Measurements from ENCODE around the gene GPX4.

GPX4 gene

GRCh38 chr19:1065606-1066109, 38.1 kb upstream of the GPX4 start:
- H3K27ac Mint-ChIP-seq, result peak overlapping the region; percentile 50

GRCh38 chr19:1066251-1066747, 37.5 kb upstream of the GPX4 start:
- H3K4me3 Mint-ChIP-seq, result peak overlapping the region; percentile 92
- no peak for ATAC-seq
- peak overlapping the region; percentile 92 for H3K27ac Mint-ChIP-seq
- no peaks in the 10 kb centered on the region for H3K9me3 Mint-ChIP-seq
- H3K36me3 Mint-ChIP-seq, result peaks cover 43% of the 10 kb centered on the region
- peaks cover 50% of the 10 kb centered on the region for H3K4me1 Mint-ChIP-seq
- no peak for DNase-seq (ENCODE audit: low spot score in 2 of 2)

More at GRCh38 chr19:1065606-1066109, 38.1 kb upstream of the GPX4 start:
- Mint-ChIP-seq H3K4me1 (peaks cover 50% of the 10 kb centered on the region), H3K4me3 (peak overlapping the region; percentile 92), H3K9me3 (no peaks in the 10 kb centered on the region), H3K36me3 (peaks cover 40% of the 10 kb centered on the region)
- DNase-seq (ENCODE audit: low spot score in 2 of 2) (no peak), ATAC-seq (no peak)

GRCh38 chr19:1066748-1067340, 37.0 kb upstream of the GPX4 start, which contains the start of gene ARHGAP45:
Gene ARHGAP45 (plus strand): TSS chr19:1067167. CDS start chr19:1067406, 239 bp downstream.
- peak within 1 kb of the TSS; percentile 92 for H3K27ac Mint-ChIP-seq
- peaks cover 48% of the 10 kb centered on the region for H3K36me3 Mint-ChIP-seq
- peak within 1 kb of the TSS; percentile 92 for H3K4me3 Mint-ChIP-seq
- DNase-seq (ENCODE audit: low spot score in 2 of 2) (peak; percentile 77 to 88), ATAC-seq (peak; percentile 71)
- H3K9me3 Mint-ChIP-seq, result no peaks in the 10 kb centered on the region
- H3K4me1 Mint-ChIP-seq, result peaks cover 53% of the 10 kb centered on the region

DNA sequence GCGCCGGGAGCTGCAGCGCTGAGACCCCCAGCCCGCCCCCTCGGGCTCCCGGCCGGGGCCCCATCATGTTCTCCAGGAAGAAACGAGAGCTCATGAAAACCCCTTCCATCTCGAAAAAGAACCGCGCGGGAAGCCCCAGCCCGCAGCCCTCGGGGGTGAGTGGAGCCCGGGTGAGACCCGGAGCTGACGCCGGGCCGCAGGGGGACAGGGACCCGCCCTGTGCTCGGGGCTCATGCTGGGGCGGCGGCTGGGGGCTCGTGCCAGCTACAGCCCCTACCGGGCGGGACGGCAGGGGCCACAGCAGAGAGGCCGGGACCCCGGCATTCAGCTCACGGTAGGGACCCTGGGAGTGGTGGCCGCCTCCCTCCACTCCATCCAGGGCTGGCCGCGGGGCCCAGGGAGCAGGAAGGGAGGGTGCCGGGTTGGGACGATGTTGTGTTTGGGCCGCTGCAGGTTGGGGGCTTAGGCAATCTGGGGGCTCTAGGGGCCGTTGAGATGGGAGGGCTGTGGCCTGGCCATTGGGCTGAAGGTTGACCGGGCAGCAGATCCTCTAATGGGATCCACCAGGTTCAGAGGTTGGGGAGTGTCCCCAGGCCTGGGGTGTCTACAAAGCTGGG, 36.3 kb upstream of the GPX4 start:
- H3K27ac Mint-ChIP-seq, result peak overlapping the region; percentile 92
- H3K9me3 Mint-ChIP-seq, result no peaks in the 10 kb centered on the region

DNA sequence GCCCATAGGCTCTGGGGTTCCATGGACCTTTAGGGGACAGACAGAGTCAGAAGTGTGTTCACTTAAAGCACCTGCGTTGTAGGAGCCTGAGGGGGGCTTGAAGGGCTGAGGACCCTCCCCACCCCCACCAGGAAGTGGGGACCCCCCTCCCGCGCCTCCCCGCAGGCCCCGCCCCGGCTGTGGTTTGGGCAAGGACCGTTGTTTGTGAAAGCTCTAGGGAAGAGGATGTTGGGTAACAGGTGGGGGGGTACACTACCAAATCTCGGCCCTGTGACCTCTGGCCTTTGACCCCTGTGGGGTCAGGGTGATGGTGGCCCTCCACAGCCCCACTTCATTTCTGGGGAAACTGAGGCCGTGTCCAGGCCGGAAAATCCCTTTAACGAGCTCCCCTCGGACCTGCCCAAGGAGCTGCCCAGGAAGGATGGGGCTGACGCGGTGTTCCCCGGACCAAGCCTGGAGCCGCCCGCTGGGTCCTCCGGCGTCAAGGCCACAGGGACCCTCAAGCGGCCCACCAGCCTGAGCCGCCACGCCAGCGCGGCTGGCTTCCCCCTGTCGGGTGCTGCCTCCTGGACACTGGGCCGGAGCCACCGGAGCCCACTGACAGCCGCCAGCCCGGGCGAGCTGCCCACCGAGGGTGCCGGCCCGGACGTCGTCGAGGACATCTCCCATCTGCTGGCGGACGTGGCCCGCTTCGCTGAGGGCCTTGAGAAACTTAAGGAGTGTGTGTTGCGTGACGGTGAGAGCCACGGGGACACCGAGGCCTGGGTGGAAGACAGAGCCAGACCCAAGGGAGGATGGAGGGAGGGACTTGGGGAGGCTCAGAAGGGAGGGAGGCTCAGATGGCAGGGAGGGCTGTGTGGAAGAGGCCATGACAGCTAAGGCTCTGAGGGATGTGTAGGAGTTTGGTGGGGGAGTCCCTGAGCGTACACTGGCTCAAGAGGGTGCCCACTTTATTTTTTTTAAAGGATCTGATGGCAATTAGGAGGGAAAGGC, 35.5 kb upstream of the GPX4 start:
- DNase-seq (ENCODE audit: low spot score in 2 of 2) (no peak), ATAC-seq (no peak)
- Mint-ChIP-seq H3K9me3 (no peaks in the 10 kb centered on the region), H3K4me3 (peak overlapping the region; percentile 92), H3K27ac (peak overlapping the region; percentile 92), H3K4me1 (peaks cover 60% of the 10 kb centered on the region), H3K36me3 (peaks cover 55% of the 10 kb centered on the region)

More for the DNA sequence above, 36.3 kb upstream of the GPX4 start:
- ATAC-seq, result peak; percentile 60
- H3K4me1 Mint-ChIP-seq, result peaks cover 56% of the 10 kb centered on the region
- peaks cover 49% of the 10 kb centered on the region for H3K36me3 Mint-ChIP-seq
- DNase-seq (ENCODE audit: low spot score in 2 of 2), result no peak
- H3K4me3 Mint-ChIP-seq, result peak overlapping the region; percentile 92

- Mint-ChIP-seq H3K9me3 (no peaks in the 10 kb centered on the region), H3K4me3 (peak overlapping the region; percentile 92), H3K27ac (peak overlapping the region; percentile 92), H3K4me1 (peaks cover 60% of the 10 kb centered on the region), H3K36me3 (peaks cover 64% of the 10 kb centered on the region)
- ATAC-seq (peak; percentile 23), DNase-seq (ENCODE audit: low spot score in 2 of 2) (no peak)
Measured at GRCh38 chr19:1069009-1069779, 34.6 kb upstream of the GPX4 start.

DNA sequence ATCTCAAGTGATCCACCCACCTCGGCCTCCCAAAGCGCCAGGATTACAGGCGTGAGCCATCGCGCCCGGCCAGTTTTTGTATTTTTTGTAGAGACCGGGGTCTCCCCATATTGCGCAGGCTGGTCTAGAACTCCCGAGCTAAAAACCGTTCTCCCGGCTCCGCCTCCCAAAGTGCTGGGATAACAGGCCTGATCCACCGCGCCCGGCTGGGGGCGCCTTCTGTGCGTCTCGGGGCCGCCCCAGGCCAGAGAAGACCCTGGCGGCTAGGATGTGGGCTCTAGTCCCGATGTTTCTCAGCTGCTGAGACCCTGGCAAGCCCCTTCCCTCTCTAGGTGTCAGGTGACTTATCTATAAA, 33.2 kb upstream of the GPX4 start:
- DNase-seq (ENCODE audit: low spot score in 2 of 2) (no peak), ATAC-seq (no peak)
- H3K9me3 Mint-ChIP-seq, result no peaks in the 10 kb centered on the region
- H3K4me1 Mint-ChIP-seq, result peaks cover 52% of the 10 kb centered on the region
- H3K36me3 Mint-ChIP-seq, result peaks cover 78% of the 10 kb centered on the region
- H3K27ac Mint-ChIP-seq, result no peak overlapping the region
- H3K4me3 Mint-ChIP-seq, result peak overlapping the region; percentile 92

DNA sequence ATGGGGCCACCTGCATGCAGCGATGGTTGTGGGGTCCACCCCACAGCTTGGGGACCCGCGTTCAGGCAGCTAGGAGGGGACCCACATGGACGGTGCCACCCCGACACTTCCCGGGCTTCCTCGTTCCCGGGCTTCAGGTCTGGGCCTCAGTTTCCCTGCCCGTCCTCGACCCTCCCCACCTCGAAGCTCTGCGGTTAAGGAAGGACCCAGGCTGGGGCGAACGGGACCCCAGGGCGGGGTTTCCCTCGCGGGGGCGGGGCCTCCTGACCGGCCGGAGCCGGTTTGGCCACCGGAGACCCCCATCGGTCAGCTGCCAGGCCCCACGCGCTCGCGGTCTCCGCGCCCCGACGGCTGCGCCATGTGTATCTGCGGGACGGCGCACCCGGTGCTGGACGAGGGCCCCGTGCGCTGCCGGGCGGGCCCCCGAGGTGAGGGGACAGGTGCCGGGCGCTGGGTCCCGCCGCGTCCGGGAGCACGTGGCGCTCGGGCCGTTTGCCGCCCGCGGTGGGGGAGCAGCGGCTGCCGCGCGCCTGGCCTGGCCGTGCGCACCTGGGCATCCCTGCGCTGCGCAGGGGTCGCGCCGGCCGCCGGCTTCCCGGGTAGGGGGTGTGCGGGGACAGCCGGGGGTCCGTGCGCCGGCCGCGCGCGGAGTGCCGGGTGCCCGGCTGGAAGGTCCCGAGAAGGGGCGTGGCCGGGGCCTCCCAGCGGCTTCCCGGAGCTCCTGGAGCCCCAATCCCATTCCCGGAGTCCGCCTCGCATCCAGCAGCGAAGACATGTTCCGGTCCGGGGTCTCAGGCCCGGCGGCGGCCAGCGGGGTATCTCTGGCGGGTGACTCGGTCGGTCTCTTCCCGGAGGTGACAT, 32.6 kb upstream of the GPX4 start:
- H3K36me3 Mint-ChIP-seq, result peaks cover 84% of the 10 kb centered on the region
- no peaks in the 10 kb centered on the region for H3K9me3 Mint-ChIP-seq
- H3K27ac Mint-ChIP-seq, result peak overlapping the region; percentile 93
- H3K4me3 Mint-ChIP-seq, result peak overlapping the region; percentile 62
- peaks cover 52% of the 10 kb centered on the region for H3K4me1 Mint-ChIP-seq
- no peak for ATAC-seq
- DNase-seq (ENCODE audit: low spot score in 2 of 2), result no peak

DNA sequence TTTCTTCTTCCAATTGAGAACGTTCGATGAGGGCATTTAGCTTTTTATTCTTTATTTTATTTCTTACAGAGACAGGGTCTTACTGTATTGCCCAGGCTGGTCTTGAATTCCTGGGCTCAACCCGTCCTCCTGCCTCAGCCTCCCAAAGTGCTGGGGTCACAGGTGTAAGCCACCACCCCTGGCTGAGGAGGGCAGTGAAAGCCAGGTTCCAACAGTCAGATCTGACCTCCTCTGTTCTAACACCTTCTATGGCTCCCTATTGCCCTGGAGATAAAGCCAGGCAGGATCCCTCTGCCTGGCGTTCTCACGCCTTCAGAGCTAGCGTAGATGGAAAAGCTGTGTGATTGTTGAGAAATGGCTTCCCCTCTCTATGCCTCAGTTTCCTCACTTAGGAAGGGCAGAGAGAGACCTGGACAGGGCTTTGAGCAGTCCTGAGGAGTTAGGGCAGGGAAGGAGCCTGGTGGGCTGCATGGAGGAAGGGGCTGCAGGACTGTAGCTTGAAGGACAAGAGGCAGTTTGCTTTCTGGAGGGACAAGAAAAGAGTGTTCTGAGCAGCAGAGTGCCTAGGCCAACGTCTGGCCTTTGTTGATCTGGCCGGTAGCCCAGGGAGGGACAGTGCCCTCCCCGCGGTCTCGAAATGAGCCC, 31.3 kb upstream of the GPX4 start:
- DNase-seq (ENCODE audit: low spot score in 2 of 2) (no peak), ATAC-seq (no peak)
- no peaks in the 10 kb centered on the region for H3K9me3 Mint-ChIP-seq
- H3K4me1 Mint-ChIP-seq, result peaks cover 62% of the 10 kb centered on the region
- H3K36me3 Mint-ChIP-seq, result peaks cover 96% of the 10 kb centered on the region
- peak overlapping the region; percentile 62 for H3K4me3 Mint-ChIP-seq
- peak overlapping the region; percentile 93 for H3K27ac Mint-ChIP-seq

GRCh38 chr19:1073063-1073955, 30.5 kb upstream of the GPX4 start:
- Mint-ChIP-seq H3K4me3 (peak overlapping the region; percentile 57), H3K27ac (peak overlapping the region; percentile 80), H3K36me3 (peaks cover 96% of the 10 kb centered on the region), H3K9me3 (no peaks in the 10 kb centered on the region), H3K4me1 (peaks cover 66% of the 10 kb centered on the region)
- DNase-seq (ENCODE audit: low spot score in 2 of 2) (no peak), ATAC-seq (no peak)

DNA sequence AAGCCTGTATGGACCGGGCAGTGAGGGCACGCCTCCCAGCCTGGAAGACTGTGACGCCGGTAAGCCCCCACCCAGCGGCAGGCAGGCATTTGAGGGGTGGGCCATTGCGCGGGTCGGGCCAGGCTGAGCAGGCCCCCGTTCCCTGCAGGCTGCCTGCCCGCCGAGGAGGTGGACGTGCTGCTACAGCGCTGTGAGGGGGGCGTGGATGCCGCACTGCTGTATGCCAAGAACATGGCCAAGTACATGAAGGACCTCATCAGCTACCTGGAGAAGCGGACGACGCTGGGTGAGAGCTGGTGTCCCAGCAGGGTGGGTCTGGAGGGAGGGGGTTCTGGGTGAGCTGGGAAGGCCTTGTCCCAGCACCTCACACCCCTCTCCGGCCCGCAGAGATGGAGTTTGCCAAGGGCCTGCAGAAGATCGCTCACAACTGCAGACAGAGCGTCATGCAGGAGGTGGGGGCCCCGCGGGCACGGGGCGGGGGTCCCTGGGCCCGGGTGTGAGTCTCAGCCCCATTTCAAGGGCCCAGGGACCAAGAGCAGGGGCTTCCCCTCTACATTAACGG, 29.8 kb upstream of the GPX4 start:
- DNase-seq (ENCODE audit: low spot score in 2 of 2), result no peak
- Mint-ChIP-seq H3K4me3 (peak overlapping the region; percentile 57), H3K4me1 (peaks cover 58% of the 10 kb centered on the region), H3K36me3 (peaks cover 96% of the 10 kb centered on the region), H3K9me3 (no peaks in the 10 kb centered on the region), H3K27ac (peak overlapping the region; percentile 80)
- ATAC-seq, result no peak

- Mint-ChIP-seq H3K27ac (peak overlapping the region; percentile 90), H3K4me1 (peaks cover 53% of the 10 kb centered on the region), H3K36me3 (peaks cover 96% of the 10 kb centered on the region), H3K9me3 (no peaks in the 10 kb centered on the region), H3K4me3 (peak overlapping the region; percentile 57)
- DNase-seq (ENCODE audit: low spot score in 2 of 2), result peak; percentile 70 to 90
- ATAC-seq, result peak; percentile 39
Measured at GRCh38 chr19:1074544-1075283, 29.1 kb upstream of the GPX4 start.

Measured in stimulated activated effector memory CD8-positive, alpha-beta T cell treated with anti-CD3 and anti-CD28 coated beads, Interleukin-12 subunit alpha, Interleukin-12 subunit beta, amount 100 ng/mL, for 72 hours (primary cell).